ENCODE results near the gene ARAP1.

The ARAP1 gene

DNA sequence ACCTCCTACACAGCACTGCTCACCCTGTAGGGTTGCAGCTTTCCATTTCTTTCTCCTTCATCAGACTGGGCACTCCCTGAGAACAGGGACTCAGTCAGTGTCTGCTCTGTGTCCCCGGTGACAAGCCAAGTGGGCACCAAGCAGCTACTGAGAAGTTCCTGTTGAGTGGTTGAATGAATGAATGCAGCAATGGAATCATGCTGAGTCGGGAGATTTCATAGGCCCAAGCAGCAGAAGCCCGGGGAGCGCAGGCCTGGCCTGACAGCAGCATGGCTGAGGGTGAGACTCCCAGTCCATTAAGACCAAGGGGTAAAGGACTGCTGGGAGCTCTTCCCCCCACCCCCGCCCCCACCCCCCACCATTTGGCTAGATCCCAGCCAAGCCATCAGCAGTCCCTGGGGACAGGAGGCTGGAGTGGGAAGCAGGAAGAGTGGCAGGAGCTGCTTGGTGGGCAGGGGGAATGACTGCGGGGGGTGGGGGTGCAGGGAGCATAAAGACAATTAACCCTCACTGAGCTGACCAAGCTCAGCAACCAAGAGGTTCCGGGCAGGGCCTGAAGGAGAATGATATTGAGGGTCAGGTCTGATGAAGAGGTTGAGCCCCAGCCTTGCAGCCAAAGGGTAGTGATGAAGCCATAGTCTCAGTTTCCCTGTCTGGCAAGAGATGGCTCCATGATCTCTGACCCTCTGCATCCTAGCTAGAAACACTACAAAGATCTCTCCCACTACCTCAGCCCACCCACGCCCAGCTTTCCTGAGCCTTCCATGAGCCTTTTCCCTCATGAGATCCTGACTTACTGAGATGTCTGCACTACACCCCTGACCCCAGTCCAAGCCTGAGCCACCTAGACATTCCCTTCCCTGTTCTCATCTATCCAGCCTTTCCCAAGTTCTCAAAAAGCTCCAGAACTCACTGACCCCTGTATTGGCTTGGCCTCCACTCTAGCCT, 80.8 kb downstream of the ARAP1 start:
- ChIA-PET CTCF (interaction anchor here (1.2 to 2.5 kb wide), 3 partner anchors 10 to 85 kb away, joined by 5 to 8 read pairs (median 7); no protein-coding TSS in a partner anchor), POLR2A (no interaction called here)
- Histone ChIP-seq H3K27me3 (replicated peaks in 2 of 5; ENCODE audit: control insufficient read depth in 4 of 5, insufficient read depth in 5 of 5, low read length in 4 of 5) (peaks cover 2 to 80% (median 37%) of the 10 kb centered on the region in 5 experiments), H3K36me3 (ENCODE audit: control insufficient read depth in 4 of 4, insufficient read depth in 4 of 4, low read length in 3 of 4) (no peaks in the 10 kb centered on the region), H3K4me3 (ENCODE audit: control insufficient read depth in 1 of 7, extremely low read depth in 1 of 7, insufficient read depth in 4 of 7, low read depth in 2 of 7, low read length in 6 of 7) (no peak overlapping the region), H3K9me3 (ENCODE audit: control extremely low read depth in 1 of 5, control insufficient read depth in 4 of 5, insufficient read depth in 2 of 5, low read depth in 1 of 5, low read length in 4 of 5) (peaks cover 0 to 8% (median 7%) of the 10 kb centered on the region in 5 experiments), H3K27ac (ENCODE audit: insufficient read depth in 1 of 2, low read depth in 1 of 2, low read length in 2 of 2, poor library complexity in 1 of 2, severe bottlenecking in 2 of 2) (no peak overlapping the region), H3K4me1 (ENCODE audit: control extremely low read depth in 1 of 4, control insufficient read depth in 4 of 4, insufficient read depth in 4 of 4, low read length in 3 of 4) (no peaks in the 10 kb centered on the region)
- DNase-seq = no peak
- 64% methylated on average over 5 of the region's 8 CpGs for WGBS (ENCODE audit: insufficient coverage)

DNA sequence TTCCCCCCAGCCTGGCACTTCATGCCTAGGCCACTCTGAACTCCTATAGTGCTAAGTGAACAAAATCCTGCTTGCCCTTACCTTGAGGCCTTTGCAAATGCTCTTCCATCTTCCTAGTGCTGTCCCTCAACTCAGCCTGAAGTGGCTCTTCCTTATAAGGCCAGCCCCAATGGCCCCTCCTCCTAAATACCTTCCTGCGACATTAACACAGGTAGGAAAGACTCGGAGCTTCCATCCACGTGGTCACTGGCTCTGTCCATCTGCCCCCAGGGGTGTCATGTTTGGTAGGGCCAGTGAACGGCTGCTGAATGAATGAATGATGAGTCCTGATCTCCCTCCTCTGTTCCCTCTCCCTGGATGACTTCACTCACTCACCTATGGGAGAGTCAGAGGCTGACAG, 82.2 kb downstream of the ARAP1 start:
- Histone ChIP-seq H3K9me3 (ENCODE audit: control extremely low read depth in 1 of 5, control insufficient read depth in 4 of 5, insufficient read depth in 2 of 5, low read depth in 1 of 5, low read length in 4 of 5) (peaks cover 0 to 8% (median 7%) of the 10 kb centered on the region in 5 experiments), H3K4me3 (ENCODE audit: control insufficient read depth in 1 of 7, extremely low read depth in 1 of 7, insufficient read depth in 4 of 7, low read depth in 2 of 7, low read length in 6 of 7) (no peak overlapping the region), H3K36me3 (ENCODE audit: control insufficient read depth in 4 of 4, insufficient read depth in 4 of 4, low read length in 3 of 4) (no peaks in the 10 kb centered on the region), H3K27ac (ENCODE audit: insufficient read depth in 1 of 2, low read depth in 1 of 2, low read length in 2 of 2, poor library complexity in 1 of 2, severe bottlenecking in 2 of 2) (no peak overlapping the region), H3K27me3 (replicated peaks in 2 of 5; ENCODE audit: control insufficient read depth in 4 of 5, insufficient read depth in 5 of 5, low read length in 4 of 5) (peaks cover 0 to 69% (median 35%) of the 10 kb centered on the region in 5 experiments), H3K4me1 (ENCODE audit: control extremely low read depth in 1 of 4, control insufficient read depth in 4 of 4, insufficient read depth in 4 of 4, low read length in 3 of 4) (no peaks in the 10 kb centered on the region)
- CTCF ChIA-PET = interaction anchor here (1.1 to 4.4 kb wide), 3 partner anchors 14 to 100 kb away, joined by 3 to 17 read pairs (median 7); no protein-coding TSS in a partner anchor
- no peak for DNase-seq
- 58% methylated on average over 4 of the region's 4 CpGs for whole genome bisulfite sequencing (ENCODE audit: insufficient coverage)
- POLR2A ChIA-PET = no interaction called here

- Histone ChIP-seq H3K4me3 (ENCODE audit: control insufficient read depth in 1 of 7, extremely low read depth in 1 of 7, insufficient read depth in 4 of 7, low read depth in 2 of 7, low read length in 6 of 7) (no peak overlapping the region), H3K4me1 (ENCODE audit: control extremely low read depth in 1 of 4, control insufficient read depth in 4 of 4, insufficient read depth in 4 of 4, low read length in 3 of 4) (no peaks in the 10 kb centered on the region), H3K36me3 (ENCODE audit: control insufficient read depth in 4 of 4, insufficient read depth in 4 of 4, low read length in 3 of 4) (no peaks in the 10 kb centered on the region), H3K27me3 (replicated peaks in 2 of 5; ENCODE audit: control insufficient read depth in 4 of 5, insufficient read depth in 5 of 5, low read length in 4 of 5) (peaks cover 0 to 64% (median 31%) of the 10 kb centered on the region in 5 experiments), H3K9me3 (ENCODE audit: control extremely low read depth in 1 of 5, control insufficient read depth in 4 of 5, insufficient read depth in 2 of 5, low read depth in 1 of 5, low read length in 4 of 5) (peaks cover 0 to 8% (median 7%) of the 10 kb centered on the region in 5 experiments), H3K27ac (ENCODE audit: insufficient read depth in 1 of 2, low read depth in 1 of 2, low read length in 2 of 2, poor library complexity in 1 of 2, severe bottlenecking in 2 of 2) (no peak overlapping the region)
- CTCF ChIA-PET = interaction anchor here (1.1 to 4.4 kb wide), 4 partner anchors 15 to 100 kb away, joined by 3 to 17 read pairs (median 6); no protein-coding TSS in a partner anchor
- POLR2A ChIA-PET = no interaction called here
- no peak for DNase-seq
- WGBS (ENCODE audit: insufficient coverage) = 89% methylated on average over 8 of the region's 8 CpGs
Observed at GRCh38 chr11:72669527-72669926, 82.7 kb downstream of the ARAP1 start.

GRCh38 chr11:72668629-72669347, 83.4 kb downstream of the ARAP1 start:
- WGBS (ENCODE audit: insufficient coverage) = 69% methylated on average over 5 of the region's 7 CpGs
- H3K27ac ChIP-seq (ENCODE audit: insufficient read depth in 1 of 2, low read depth in 1 of 2, low read length in 2 of 2, poor library complexity in 1 of 2, severe bottlenecking in 2 of 2) = no peak overlapping the region
- peaks cover 0 to 56% (median 30%) of the 10 kb centered on the region in 5 experiments for H3K27me3 ChIP-seq (replicated peaks in 2 of 5; ENCODE audit: control insufficient read depth in 4 of 5, insufficient read depth in 5 of 5, low read length in 4 of 5)
- CTCF ChIA-PET = interaction anchor here (1.0 to 4.4 kb wide), 9 partner anchors 7 to 82 kb away, joined by 3 to 17 read pairs (median 3); no protein-coding TSS in a partner anchor
- peaks cover 0 to 8% (median 7%) of the 10 kb centered on the region in 5 experiments for H3K9me3 ChIP-seq (ENCODE audit: control extremely low read depth in 1 of 5, control insufficient read depth in 4 of 5, insufficient read depth in 2 of 5, low read depth in 1 of 5, low read length in 4 of 5)
- H3K36me3 ChIP-seq (ENCODE audit: control insufficient read depth in 4 of 4, insufficient read depth in 4 of 4, low read length in 3 of 4) = no peaks in the 10 kb centered on the region
- POLR2A ChIA-PET = no interaction called here
- DNase-seq = peak; percentile 11 to 39 (median 36)
- no peaks in the 10 kb centered on the region for H3K4me1 ChIP-seq (ENCODE audit: control extremely low read depth in 1 of 4, control insufficient read depth in 4 of 4, insufficient read depth in 4 of 4, low read length in 3 of 4)
- H3K4me3 ChIP-seq (ENCODE audit: control insufficient read depth in 1 of 7, extremely low read depth in 1 of 7, insufficient read depth in 4 of 7, low read depth in 2 of 7, low read length in 6 of 7) = no peak overlapping the region

DNA sequence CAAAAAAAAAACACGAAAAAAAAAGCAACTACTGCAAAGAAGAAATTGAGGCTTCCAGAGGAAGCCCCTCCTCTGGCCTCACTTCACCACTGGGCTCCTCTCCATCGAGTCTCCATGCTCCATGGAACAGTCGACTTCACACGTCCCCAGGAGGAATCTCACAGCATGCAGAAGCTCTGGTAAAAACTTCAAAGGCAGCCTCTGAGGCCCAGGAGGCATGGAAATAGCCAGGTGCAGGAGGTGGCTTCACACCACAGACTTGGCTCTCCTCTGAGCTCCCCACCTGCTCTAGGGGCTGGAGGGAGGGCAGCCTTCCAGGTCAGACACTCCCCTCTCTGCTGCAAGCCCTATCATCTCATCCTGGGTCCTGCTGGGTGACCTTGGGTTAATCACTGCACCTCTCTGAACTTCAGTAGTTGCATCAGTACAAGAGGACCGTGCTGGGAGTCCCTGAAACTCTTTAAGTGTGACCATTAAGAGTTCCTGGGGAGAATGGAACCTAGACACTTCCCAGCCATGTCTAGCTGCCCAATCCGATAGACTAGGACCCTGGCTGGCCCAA, 86.2 kb downstream of the ARAP1 start:
- Histone ChIP-seq H3K27me3 (replicated peaks in 2 of 5; ENCODE audit: control insufficient read depth in 4 of 5, insufficient read depth in 5 of 5, low read length in 4 of 5) (peaks cover 0 to 30% (median 13%) of the 10 kb centered on the region in 5 experiments), H3K4me3 (ENCODE audit: control insufficient read depth in 1 of 7, extremely low read depth in 1 of 7, insufficient read depth in 4 of 7, low read depth in 2 of 7, low read length in 6 of 7) (no peak overlapping the region), H3K4me1 (ENCODE audit: control extremely low read depth in 1 of 4, control insufficient read depth in 4 of 4, insufficient read depth in 4 of 4, low read length in 3 of 4) (no peaks in the 10 kb centered on the region), H3K36me3 (ENCODE audit: control insufficient read depth in 4 of 4, insufficient read depth in 4 of 4, low read length in 3 of 4) (no peaks in the 10 kb centered on the region), H3K9me3 (ENCODE audit: control extremely low read depth in 1 of 5, control insufficient read depth in 4 of 5, insufficient read depth in 2 of 5, low read depth in 1 of 5, low read length in 4 of 5) (peaks cover 0 to 8% (median 7%) of the 10 kb centered on the region in 5 experiments), H3K27ac (ENCODE audit: insufficient read depth in 1 of 2, low read depth in 1 of 2, low read length in 2 of 2, poor library complexity in 1 of 2, severe bottlenecking in 2 of 2) (no peak overlapping the region)
- no peak for DNase-seq
- CTCF ChIA-PET = interaction anchor here (1.1 to 4.4 kb wide), 2 partner anchors 18 to 76 kb away, joined by 3 to 17 read pairs; no protein-coding TSS in a partner anchor
- POLR2A ChIA-PET = no interaction called here
- 47% methylated on average over 6 of the region's 6 CpGs for WGBS (ENCODE audit: insufficient coverage)

DNA sequence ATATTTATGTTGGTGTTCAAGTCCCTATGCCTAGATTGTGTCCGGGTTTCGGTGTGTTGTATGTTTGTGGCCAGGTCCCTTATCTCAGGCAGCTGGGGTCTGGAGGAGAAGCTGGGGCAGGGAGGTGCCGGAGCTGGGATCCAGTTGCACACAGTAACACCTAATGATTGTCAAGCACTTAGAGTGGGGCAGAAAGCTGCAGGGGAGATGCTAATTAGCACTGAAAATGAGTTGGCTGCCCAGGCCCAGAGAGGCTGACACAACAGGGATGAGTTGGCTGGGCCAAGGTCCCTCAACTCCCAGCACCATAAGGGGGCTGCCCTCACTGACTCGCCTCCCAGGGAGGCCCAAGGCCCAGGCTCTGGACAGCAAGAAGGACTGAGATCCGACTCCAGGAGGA, 90.2 kb downstream of the ARAP1 start:
- peaks cover 0 to 9% (median 0%) of the 10 kb centered on the region in 5 experiments for H3K27me3 ChIP-seq (replicated peaks in 2 of 5; ENCODE audit: control insufficient read depth in 4 of 5, insufficient read depth in 5 of 5, low read length in 4 of 5)
- DNase-seq = no peak
- 92% methylated on average over 5 of the region's 5 CpGs for WGBS (ENCODE audit: insufficient coverage)
- POLR2A ChIA-PET = no interaction called here
- peaks cover 0 to under 1% (median 0%) of the 10 kb centered on the region in 5 experiments for H3K9me3 ChIP-seq (ENCODE audit: control extremely low read depth in 1 of 5, control insufficient read depth in 4 of 5, insufficient read depth in 2 of 5, low read depth in 1 of 5, low read length in 4 of 5)
- H3K36me3 ChIP-seq (ENCODE audit: control insufficient read depth in 4 of 4, insufficient read depth in 4 of 4, low read length in 3 of 4) = no peaks in the 10 kb centered on the region
- H3K4me3 ChIP-seq (ENCODE audit: control insufficient read depth in 1 of 7, extremely low read depth in 1 of 7, insufficient read depth in 4 of 7, low read depth in 2 of 7, low read length in 6 of 7) = no peak overlapping the region
- CTCF ChIA-PET = no interaction called here
- H3K27ac ChIP-seq (ENCODE audit: insufficient read depth in 1 of 2, low read depth in 1 of 2, low read length in 2 of 2, poor library complexity in 1 of 2, severe bottlenecking in 2 of 2) = no peak overlapping the region
- H3K4me1 ChIP-seq (ENCODE audit: control extremely low read depth in 1 of 4, control insufficient read depth in 4 of 4, insufficient read depth in 4 of 4, low read length in 3 of 4) = no peaks in the 10 kb centered on the region

All from common myeloid progenitor, CD34-positive (primary cell).